ENCODE measurements around the gene ZNF580.

DNA sequence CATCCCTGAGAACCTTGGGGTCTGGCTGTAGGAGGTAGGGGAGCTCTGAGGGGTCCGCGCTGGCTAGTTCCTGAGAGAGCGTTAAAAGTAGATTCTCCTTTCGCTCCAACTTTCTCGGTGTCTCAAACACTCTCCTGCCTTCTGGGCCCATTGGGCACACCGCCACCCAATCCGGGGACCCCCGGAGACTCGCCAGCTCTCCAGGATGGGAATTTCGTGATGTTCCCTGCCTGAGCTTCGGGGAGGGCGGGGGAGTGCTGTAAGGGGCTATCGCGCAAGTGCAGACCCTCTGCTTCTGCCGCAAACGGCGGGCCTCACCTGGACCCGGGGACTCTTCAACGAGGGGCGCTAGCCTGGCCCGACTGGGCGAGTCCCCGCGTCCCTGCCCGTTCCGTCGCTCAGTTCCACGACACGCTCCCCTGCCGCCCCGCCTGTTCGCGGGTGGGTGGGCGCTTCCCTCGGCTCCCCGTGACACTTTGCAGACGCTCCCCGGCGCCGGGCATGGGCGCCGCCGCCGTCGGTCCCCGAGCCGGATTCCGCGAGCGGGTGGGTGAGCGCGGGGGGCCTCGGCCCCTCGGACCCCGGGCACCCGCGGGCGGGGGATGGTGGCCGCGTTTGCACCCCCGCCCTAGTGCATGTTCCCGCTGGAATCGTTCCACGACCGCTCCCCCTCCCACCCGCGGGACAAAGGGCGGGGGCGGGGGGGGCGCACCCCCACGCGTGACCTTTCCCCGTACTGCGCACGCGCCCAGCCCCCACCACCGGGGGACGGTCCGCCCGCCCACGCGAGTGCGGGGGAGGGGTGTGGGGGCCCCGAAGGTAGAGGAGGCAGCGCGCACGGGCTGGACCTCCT lies 7.2 kb downstream of the ZNF580 start, which contains the start of gene CCDC106:
- TF ChIP-seq, protein P1, sequence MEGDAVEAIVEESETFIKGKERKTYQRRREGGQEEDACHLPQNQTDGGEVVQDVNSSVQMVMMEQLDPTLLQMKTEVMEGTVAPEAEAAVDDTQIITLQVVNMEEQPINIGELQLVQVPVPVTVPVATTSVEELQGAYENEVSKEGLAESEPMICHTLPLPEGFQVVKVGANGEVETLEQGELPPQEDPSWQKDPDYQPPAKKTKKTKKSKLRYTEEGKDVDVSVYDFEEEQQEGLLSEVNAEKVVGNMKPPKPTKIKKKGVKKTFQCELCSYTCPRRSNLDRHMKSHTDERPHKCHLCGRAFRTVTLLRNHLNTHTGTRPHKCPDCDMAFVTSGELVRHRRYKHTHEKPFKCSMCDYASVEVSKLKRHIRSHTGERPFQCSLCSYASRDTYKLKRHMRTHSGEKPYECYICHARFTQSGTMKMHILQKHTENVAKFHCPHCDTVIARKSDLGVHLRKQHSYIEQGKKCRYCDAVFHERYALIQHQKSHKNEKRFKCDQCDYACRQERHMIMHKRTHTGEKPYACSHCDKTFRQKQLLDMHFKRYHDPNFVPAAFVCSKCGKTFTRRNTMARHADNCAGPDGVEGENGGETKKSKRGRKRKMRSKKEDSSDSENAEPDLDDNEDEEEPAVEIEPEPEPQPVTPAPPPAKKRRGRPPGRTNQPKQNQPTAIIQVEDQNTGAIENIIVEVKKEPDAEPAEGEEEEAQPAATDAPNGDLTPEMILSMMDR (IDR thresholded peaks at IDR 0.05) = peak in 1 of 6 experiments; percentile 24
- TF ChIP-seq POLR2A (IDR thresholded peaks at IDR 0.05) (peak in 1 of 4 donors; percentile 28), POLR2AphosphoS5 (IDR thresholded peaks at IDR 0.05) (peak in 1 of 2 donors; percentile 26), EP300 (IDR thresholded peaks at IDR 0.05) (no peak)

Data from upper lobe of left lung (tissue), 4 donors.